ENCODE measurements around the gene UGP2. TPM values are rescaled to one million over a fixed set of nuclear protein-coding genes. Genes with fewer than 3 reads are reported as not detected.

UGP2 gene
- total RNA-seq, 1 experiment from 2014 or later = 55.8 TPM

DNA sequence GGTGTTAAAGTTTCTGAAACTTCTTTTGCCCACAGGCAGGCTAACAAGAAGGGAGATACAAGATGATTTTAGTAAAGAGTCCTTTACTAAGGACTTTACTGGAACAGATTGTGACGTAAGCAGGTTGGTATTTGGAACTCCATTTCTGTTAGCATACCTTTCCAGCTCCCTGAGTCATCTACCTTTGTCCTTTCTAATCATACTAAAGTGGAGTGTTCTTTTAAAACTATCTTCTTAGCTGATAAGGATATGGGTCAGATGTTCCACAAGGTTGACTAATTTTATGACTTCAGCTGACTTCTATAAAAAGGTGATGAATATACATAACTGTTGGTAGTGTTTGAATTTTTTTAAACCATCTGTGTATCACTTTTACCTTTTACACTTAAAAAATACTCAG is 21.1 kb downstream of the UGP2 start:
- CTCF ChIA-PET = no interaction called here
- intact Hi-C loops (cut with micrococcal nuclease) = loop anchor here (5.0 to 10.0 kb wide), 2 partner anchors 248 to 276 kb away; partner anchors contain the start of genes MDH1 and WDPCP
- H3K27me3 ChIP-seq (ENCODE audit: low read length) = no peaks in the 10 kb centered on the region
- H3K4me3 ChIP-seq (ENCODE audit: low read length) = no peak overlapping the region
- no peaks in the 10 kb centered on the region for H3K9me3 ChIP-seq (ENCODE audit: low read length)
- H3K9me2 ChIP-seq (replicated peaks; ENCODE audit: low read length) = no peaks in the 10 kb centered on the region
- POLR2A ChIA-PET (ENCODE audit: unreplicated experiment) = no interaction called here
- H3K4me1 ChIP-seq (ENCODE audit: insufficient read depth, low read length) = peaks cover 45% of the 10 kb centered on the region
- peaks cover 9% of the 10 kb centered on the region; the same call in 1 of the 2 replicates for H4K20me1 ChIP-seq (ENCODE audit: low read length)
- H3K27ac ChIP-seq (ENCODE audit: low read length) = peak overlapping the region; percentile 41
- H3K79me2 ChIP-seq (ENCODE audit: low read length) = peaks cover 8% of the 10 kb centered on the region; the same call in 1 of the 2 replicates
- H3K9ac ChIP-seq (ENCODE audit: low read length) = no peak overlapping the region
- DNase-seq (peak; percentile 90), ATAC-seq (peak; percentile 74)
- no peak for TF ChIP-seq EZH2phosphoT487 (IDR thresholded peaks at IDR 0.05; ENCODE audit: borderline replicate concordance, low read length)
- TF ChIP-seq CTCF (conservative IDR thresholded peaks at IDR 0.05; ENCODE audit: low read depth, low read length) = no peak
- TF ChIP-seq EZH2 (IDR thresholded peaks at IDR 0.05; ENCODE audit: low read length, unreplicated experiment) = no peak
- H3F3A ChIP-seq (ENCODE audit: low read length, unreplicated experiment) = peaks cover 4% of the 10 kb centered on the region
- no peak overlapping the region for H2AFZ ChIP-seq (ENCODE audit: low read length)
- peak overlapping the region; percentile 27 for H3K4me2 ChIP-seq (ENCODE audit: low read length)
- no TSS peak for BruUV-seq (replicated peaks)
- peaks cover 24% of the 10 kb centered on the region for H3K36me3 ChIP-seq (ENCODE audit: low read depth, low read length)

DNA sequence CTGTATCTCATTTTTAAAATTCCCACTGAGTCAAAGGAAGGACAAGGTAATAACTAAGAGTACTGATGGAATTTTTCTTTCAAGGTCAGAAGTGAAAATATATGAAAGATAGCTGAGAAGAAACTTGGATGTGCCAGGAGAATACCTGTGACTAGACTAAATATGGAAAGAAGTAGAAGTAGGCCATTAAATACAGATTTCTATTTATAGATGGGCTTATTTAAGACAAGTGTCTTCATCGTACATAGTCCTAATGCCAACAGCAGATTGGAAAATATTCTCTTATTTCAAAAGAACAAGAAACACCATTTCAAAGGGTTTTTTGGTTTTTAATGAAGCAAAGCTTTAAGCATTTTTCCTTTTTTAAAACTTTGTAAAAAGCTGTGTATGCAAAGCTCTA is 22.0 kb downstream of the UGP2 start:
- no peaks in the 10 kb centered on the region for H3K9me2 ChIP-seq (replicated peaks; ENCODE audit: low read length)
- H3K9me3 ChIP-seq (ENCODE audit: low read length) = no peaks in the 10 kb centered on the region
- TF ChIP-seq CTCF (conservative IDR thresholded peaks at IDR 0.05; ENCODE audit: low read depth, low read length) (no peak), EZH2 (IDR thresholded peaks at IDR 0.05; ENCODE audit: low read length, unreplicated experiment) (no peak), EZH2phosphoT487 (IDR thresholded peaks at IDR 0.05; ENCODE audit: borderline replicate concordance, low read length) (no peak)
- ChIA-PET POLR2A (ENCODE audit: unreplicated experiment) (interaction anchor here (0.6 kb wide), 1 partner anchor 559 kb away, joined by 8 read pairs; no protein-coding TSS in a partner anchor), CTCF (no interaction called here)
- no peak for DNase-seq
- no peak for ATAC-seq
- H3K36me3 ChIP-seq (ENCODE audit: low read depth, low read length) = peaks cover 19% of the 10 kb centered on the region; the same call in 1 of the 2 replicates
- no peak overlapping the region for H3K4me2 ChIP-seq (ENCODE audit: low read length)
- H3K9ac ChIP-seq (ENCODE audit: low read length) = no peak overlapping the region
- intact Hi-C loops (cut with micrococcal nuclease) = loop anchor here (5.0 to 10.0 kb wide), 2 partner anchors 249 to 276 kb away; partner anchors contain the start of genes MDH1 and WDPCP
- no TSS peak for BruUV-seq (replicated peaks)
- H3F3A ChIP-seq (ENCODE audit: low read length, unreplicated experiment) = peaks cover 4% of the 10 kb centered on the region
- H3K4me1 ChIP-seq (ENCODE audit: insufficient read depth, low read length) = peaks cover 48% of the 10 kb centered on the region
- no peak overlapping the region for H3K27ac ChIP-seq (ENCODE audit: low read length)
- H3K27me3 ChIP-seq (ENCODE audit: low read length) = no peaks in the 10 kb centered on the region
- H3K79me2 ChIP-seq (ENCODE audit: low read length) = peaks cover 14% of the 10 kb centered on the region
- peaks cover 12% of the 10 kb centered on the region; the same call in 1 of the 2 replicates for H4K20me1 ChIP-seq (ENCODE audit: low read length)
- H2AFZ ChIP-seq (ENCODE audit: low read length) = no peak overlapping the region
- no peak overlapping the region for H3K4me3 ChIP-seq (ENCODE audit: low read length)

- Histone ChIP-seq H3K4me2 (ENCODE audit: low read length) (no peak overlapping the region), H3K27ac (ENCODE audit: low read length) (no peak overlapping the region), H3F3A (ENCODE audit: low read length, unreplicated experiment) (peaks cover 4% of the 10 kb centered on the region), H3K9me3 (ENCODE audit: low read length) (no peaks in the 10 kb centered on the region), H3K27me3 (ENCODE audit: low read length) (no peaks in the 10 kb centered on the region), H3K9ac (ENCODE audit: low read length) (no peak overlapping the region), H2AFZ (ENCODE audit: low read length) (no peak overlapping the region), H3K36me3 (ENCODE audit: low read depth, low read length) (peaks cover 16% of the 10 kb centered on the region; the same call in 1 of the 2 replicates), H3K4me3 (ENCODE audit: low read length) (no peak overlapping the region), H3K9me2 (replicated peaks; ENCODE audit: low read length) (no peaks in the 10 kb centered on the region), H4K20me1 (ENCODE audit: low read length) (peaks cover 12% of the 10 kb centered on the region; the same call in 1 of the 2 replicates), H3K4me1 (ENCODE audit: insufficient read depth, low read length) (peaks cover 50% of the 10 kb centered on the region), H3K79me2 (ENCODE audit: low read length) (peaks cover 17% of the 10 kb centered on the region)
- DNase-seq (peak; percentile 14), ATAC-seq (0 out of 2 replicates have a peak, but pooled peaks have one; percentile 11)
- TF ChIP-seq CTCF (conservative IDR thresholded peaks at IDR 0.05; ENCODE audit: low read depth, low read length) = no peak
- TF ChIP-seq EZH2 (IDR thresholded peaks at IDR 0.05; ENCODE audit: low read length, unreplicated experiment) = no peak
- no peak for TF ChIP-seq EZH2phosphoT487 (IDR thresholded peaks at IDR 0.05; ENCODE audit: borderline replicate concordance, low read length)
- ChIA-PET POLR2A (ENCODE audit: unreplicated experiment) (no interaction called here), CTCF (no interaction called here)
- BruUV-seq (replicated peaks) = no TSS peak
- intact Hi-C loops (cut with micrococcal nuclease) = loop anchor here (10.0 kb wide), 1 partner anchor 250 kb away; no protein-coding TSS in a partner anchor
Observed at GRCh38 chr2:63865159-63865799, 23.6 kb downstream of the UGP2 start.

Data from PC-3 (cell line).